GM19328 (cell line): Measurements from ENCODE around the gene POLR1C.
"Not testable (repeated sequence)": the region's sequence is repeated elsewhere in the genome, so short reads cannot be mapped to it uniquely, and the experiment has no call there.

ENCODE experiments used
- ATAC-seq: cut with Tn5 transposase; IDR thresholded peaks from one replicate; pipeline ENCODE4 v1.9.1; 2021; ENCODE audit warnings: mild to moderate bottlenecking, moderate library complexity; ENCODE audit not compliant: unreplicated experiment

The POLR1C gene

GRCh38 chr6:43492673-43493072 is 24.2 kb upstream of the POLR1C start:
- no peak for ATAC-seq

GRCh38 chr6:43493230-43493629 is 23.7 kb upstream of the POLR1C start:
- no peak for ATAC-seq

- ATAC-seq, result no peak
Measured at GRCh38 chr6:43493833-43494232, 23.1 kb upstream of the POLR1C start.

DNA sequence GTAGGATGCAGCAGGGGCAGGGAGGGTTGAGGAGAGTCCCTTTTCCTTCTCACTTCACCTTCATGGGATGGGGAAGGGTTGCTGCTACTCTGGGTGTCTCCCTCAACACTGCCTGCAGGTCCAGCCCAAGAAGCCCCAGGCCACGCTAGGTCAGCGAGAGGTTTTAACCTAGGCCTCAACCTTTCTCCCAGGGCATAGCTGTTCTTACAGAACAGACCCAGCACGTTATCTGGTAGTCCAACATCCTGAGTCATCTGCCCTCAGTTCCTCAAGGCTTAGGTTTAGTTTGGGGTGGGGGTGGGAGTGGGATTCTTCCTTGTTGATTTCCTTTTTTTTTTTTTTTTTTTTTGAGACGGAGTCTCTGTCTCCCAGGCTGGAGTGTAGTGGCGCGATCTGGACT is 22.6 kb upstream of the POLR1C start:
- no peak for ATAC-seq

- ATAC-seq, result no peak
Measured at GRCh38 chr6:43494766-43495165, 22.1 kb upstream of the POLR1C start.

DNA sequence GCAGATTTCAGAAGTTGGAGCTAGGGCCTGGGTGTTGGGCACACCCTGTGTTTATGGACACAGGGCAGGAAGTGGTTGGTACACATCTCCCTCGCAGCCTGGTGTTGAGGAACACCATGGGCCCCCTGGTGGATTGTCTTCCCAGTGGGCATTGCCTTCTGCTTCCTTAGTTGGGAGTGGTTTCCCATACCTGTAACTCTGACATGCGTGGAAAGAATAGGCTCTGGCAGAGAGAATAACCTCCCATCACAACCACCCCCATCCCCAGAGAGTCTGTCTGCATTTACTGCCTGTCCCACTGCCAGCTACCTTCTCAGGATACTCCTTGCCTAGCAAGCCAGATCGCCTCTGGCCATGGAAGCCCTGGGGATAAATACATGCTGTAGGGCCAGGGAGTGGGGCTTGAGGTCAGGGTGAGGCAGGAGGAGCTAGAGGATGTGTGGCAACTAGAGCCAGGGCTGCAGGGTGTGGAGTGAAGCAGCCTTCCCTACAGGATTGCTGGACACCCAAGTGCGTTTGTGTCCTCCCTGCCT is 21.4 kb upstream of the POLR1C start:
- ATAC-seq, result no peak

GRCh38 chr6:43496370-43497128 is 20.3 kb upstream of the POLR1C start:
- ATAC-seq, result no peak

GRCh38 chr6:43497129-43497396 is 19.8 kb upstream of the POLR1C start:
- no peak for ATAC-seq

DNA sequence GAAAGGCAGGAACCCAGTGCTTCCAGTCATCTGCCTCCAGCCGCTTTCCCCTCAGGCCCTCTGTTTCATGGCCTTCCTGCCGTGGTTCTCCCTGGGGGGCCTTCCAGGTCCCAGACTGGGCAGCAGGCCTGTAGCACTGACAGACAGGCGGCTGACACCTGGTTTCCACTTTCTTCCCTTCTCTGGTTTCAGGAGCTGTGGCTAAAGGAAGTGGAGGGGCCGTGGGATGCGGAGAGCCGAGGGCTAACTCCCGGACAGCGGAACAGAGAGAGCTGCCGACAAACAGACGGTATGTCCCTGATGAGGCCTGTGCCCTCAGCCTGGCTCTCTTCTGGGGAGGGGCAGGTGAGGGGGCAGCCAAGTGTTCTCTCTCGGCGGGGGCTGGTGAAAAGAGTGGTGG is 19.2 kb upstream of the POLR1C start:
- no peak for ATAC-seq

DNA sequence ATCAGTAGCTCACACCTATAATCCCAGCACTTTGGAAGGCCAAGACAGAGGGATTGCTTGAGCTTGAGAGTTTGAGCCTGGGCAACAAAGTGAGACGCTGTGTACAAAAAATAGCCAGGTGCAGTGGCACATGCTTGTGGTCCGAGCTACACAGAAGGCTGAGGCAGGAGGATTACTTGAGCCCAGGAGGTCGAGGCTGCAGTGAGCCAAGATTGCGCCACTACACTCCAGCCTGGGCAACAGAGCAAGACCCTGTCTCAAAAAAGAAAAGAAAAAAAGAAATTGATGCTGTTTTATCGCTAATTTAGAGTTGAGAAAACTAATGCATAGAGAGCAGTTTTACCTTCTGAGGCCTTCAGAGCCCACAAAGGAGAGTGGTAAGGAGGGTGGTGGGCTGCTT is 18.6 kb upstream of the POLR1C start:
- not testable (repeated sequence) for ATAC-seq

- ATAC-seq, result no peak
Measured at GRCh38 chr6:43499028-43499815, 17.7 kb upstream of the POLR1C start.

- no peak for ATAC-seq
Measured at GRCh38 chr6:43500921-43501320, 16.0 kb upstream of the POLR1C start.

GRCh38 chr6:43502666-43503065 is 14.2 kb upstream of the POLR1C start:
- ATAC-seq, result no peak

DNA sequence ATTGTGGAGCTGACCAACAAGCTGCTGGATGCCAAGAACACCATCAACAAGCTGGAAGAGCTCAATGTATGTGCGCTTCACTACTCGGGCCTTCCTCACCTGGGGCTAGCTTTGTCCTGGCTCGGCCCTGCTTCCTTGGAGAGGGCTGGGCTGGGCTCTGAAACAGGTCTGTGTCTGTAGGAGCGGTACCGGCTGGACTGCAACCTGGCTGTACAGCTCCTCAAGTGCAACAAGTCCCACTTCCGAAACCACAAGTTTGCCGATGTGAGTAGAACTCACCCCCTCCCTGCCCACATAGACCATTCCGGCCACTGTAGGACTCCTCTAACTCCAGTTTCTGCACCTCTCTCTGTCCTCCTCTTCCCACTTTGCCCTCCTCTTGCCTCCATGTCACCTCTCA is 13.4 kb upstream of the POLR1C start:
- ATAC-seq, result no peak

GRCh38 chr6:43504756-43505593 is 11.9 kb upstream of the POLR1C start:
- no peak for ATAC-seq

GRCh38 chr6:43505718-43506117 is 11.2 kb upstream of the POLR1C start:
- ATAC-seq, result no peak

DNA sequence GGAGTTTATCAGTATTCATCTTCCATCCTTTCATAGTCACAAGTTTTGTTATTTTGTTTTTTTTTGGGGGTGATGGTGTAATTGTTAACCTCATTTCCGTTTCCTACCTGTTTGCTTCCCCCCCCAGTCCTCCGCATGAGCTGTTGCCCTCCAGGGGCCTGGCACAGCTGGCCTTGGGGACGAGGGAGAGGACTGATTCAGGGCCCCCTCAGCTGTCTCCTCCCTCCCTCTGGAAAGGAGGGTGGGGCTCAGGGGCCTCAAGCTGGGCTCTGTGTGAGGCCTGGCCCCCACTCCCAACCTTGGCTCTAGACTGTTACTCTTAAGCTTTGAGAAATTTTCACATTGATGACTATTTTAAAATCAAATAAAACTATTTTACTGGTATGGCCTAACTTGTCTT is 10.7 kb upstream of the POLR1C start:
- ATAC-seq, result no peak

- peak; percentile 41 for ATAC-seq
Measured at GRCh38 chr6:43506667-43507471, 10.0 kb upstream of the POLR1C start.

- ATAC-seq, result no peak
Measured at GRCh38 chr6:43508481-43509141, 8.3 kb upstream of the POLR1C start.
